GM21723 (cell line): ENCODE results near the gene CCDC40.
"Not testable (repeated sequence)": the region's sequence is repeated elsewhere in the genome, so short reads cannot be mapped to it uniquely, and the experiment has no call there.

Source experiments
- ATAC-seq: cut with Tn5 transposase; IDR thresholded peaks from one replicate; pipeline ENCODE4 v1.9.1; 2021; ENCODE audit warnings: mild to moderate bottlenecking, moderate library complexity; ENCODE audit not compliant: unreplicated experiment

Gene CCDC40

DNA sequence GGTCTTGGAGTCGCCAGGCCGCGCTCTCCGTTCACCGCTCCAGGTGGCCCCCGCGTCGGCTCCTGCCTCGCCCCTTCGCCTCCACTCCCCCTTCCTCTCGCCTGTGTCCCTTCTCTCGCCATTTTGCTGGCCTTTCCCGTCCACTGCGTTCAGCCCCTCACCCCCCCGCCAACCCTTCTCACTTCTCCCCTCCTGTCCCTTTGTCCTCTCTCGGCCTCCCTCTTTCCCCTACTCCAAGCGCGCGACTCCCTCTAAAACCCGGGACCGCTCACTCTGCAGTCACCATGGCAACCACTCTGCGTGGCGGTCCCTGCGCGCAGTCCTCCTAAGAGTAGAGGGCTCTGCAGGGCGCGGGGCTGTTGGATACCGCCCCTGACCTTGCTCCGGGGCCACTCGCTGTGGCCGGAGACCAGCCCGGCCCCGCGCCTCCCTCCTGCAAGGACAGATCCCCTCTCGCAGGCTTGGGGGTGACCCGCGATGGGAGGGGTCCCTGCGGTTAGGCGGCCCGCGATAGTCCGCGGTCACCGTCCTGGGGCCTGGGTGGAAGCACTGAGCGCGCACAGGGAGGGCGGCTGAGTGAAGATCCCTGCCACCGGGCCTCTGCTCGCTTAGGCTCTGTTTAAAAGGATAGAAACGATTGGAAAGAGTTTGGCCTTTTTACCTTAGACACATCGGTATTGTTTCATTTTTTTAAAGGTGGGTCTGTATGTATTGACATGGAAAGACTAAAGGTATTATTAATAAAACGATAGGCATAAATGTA lies 454 bp downstream of the CCDC40 start:
- ATAC-seq, result no peak

DNA sequence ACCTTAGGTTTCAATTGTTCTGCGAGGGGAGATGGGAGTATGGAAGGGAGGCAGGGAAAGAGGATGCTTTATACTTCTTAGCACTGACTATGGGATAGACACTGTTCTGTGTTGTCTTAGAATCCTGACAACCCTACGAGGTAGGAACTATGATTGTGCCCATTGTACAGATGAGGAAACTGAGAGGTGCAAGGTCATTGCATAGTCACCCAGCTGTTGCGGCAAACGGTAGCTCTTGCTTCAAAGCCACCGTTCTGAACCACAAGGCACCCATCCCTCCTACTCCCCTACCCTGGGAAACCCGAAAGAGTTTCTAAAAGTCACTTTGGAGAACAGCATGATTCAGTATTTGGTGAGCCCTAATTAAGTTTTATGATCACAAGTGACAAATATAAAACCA lies 7.5 kb downstream of the CCDC40 start:
- ATAC-seq, result no peak

DNA sequence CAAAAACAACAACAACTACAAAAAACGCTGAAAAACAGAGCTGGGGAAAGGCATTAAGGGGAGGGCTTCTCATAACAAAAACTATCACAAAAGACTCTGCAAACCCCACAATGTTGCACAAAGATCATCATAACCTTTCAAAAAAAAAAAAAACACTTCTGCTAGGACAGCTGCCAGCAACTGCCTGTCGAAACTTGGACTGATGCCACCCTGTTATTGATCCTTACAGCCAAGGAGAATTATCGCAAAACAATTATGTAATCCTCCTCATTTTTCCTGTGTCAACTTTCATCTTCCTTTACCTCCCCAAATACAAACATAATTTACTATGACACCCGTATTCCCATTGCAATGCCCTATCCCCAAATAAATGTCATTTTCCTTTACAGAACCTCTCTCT lies 9.3 kb downstream of the CCDC40 start:
- ATAC-seq, result no peak

DNA sequence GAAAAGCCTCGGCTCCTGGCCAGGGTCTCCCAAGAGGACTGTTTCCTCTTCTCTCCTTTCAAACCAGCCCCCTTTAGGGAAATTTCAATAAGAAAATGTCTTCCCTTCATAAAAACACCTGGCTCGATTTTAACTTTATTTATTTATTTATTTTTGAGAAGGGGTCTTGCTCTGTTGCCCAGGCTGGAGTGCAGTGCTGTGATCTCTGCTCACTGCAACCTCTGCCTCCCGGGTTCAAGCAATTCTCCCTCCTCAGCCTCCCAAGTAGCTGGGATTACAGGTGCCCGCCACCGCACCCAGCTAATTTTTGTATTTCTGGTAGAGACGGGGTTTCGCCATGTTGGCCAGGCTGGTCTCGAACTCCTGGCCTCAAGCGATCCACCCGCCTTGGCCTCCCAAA lies 10.3 kb downstream of the CCDC40 start:
- not testable (repeated sequence) for ATAC-seq

DNA sequence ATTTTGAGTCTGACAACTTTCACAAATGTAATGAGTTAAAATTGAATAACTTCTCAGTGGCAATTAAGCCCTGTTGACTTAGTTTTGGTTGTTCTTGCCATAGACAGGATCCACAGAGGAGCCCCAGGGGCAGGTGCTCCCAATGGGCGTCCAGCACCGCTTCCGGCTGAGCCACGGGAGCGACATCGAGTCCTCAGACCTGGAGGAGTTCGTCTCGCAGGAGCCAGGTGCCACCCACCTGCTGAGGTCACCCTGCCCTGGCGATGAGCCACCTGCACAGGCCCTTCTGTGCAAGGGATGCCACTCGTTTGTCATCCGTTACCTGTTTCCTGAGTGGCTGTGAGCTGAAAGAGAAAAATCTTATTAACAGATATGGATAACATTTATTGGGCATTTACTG lies 10.7 kb downstream of the CCDC40 start:
- ATAC-seq, result no peak

DNA sequence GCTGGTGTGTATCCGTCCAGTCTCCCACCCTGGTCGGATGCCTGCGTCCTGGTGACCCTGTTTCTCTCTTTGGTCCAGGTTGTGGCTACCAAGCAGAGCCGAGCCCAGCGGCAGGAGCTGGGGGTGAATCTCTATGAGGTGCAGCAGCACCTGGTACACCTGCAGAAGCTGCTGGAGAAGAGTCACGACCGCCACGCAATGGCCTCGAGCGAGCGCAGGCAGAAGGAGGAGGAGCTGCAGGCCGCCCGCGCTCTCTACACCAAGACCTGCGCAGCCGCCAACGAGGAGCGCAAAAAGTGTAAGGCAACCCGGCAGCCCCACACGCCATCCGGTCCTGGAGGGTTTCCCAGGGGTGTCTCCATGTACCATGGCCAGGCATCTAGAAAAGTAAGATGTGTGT lies 13.5 kb downstream of the CCDC40 start:
- ATAC-seq, result no peak

DNA sequence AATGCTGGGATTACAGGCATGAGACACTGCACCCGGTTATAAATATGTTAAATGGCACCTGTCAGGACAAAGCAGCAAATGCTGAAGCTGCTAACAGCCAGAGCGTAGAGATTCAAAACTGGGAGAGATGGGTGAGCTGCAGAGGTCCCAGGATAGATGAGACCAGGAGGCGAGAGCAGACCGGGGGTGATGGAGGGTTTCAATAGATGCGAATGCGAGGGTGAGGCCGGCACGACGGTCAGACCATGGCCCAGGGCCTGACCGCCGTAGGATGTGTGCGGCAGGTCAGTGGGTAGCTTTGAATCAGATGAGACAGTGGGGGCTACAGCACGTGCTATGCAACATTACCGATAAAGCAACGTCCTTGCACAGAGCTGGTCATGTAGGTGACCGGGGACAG lies 14.3 kb downstream of the CCDC40 start:
- ATAC-seq, result no peak

DNA sequence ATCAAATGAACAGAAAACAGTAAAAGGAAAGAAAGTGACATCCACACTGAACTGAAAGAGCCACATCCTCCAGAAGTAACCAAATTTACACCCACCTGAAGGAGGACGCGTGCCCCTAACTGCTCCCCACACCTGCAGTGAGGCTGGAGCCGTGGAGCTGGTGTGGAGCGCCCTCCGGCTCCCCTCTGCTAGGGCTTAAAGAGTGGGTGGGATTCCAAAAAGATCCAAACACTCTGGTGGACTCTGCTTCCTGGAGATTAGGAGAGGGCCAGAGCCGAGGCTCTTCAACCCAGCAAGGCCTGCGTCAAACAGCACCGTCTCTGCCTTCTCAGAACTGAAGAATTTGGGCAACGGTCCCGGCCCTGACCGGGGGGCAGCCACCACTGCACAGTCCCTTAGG lies 15.2 kb downstream of the CCDC40 start:
- no peak for ATAC-seq

DNA sequence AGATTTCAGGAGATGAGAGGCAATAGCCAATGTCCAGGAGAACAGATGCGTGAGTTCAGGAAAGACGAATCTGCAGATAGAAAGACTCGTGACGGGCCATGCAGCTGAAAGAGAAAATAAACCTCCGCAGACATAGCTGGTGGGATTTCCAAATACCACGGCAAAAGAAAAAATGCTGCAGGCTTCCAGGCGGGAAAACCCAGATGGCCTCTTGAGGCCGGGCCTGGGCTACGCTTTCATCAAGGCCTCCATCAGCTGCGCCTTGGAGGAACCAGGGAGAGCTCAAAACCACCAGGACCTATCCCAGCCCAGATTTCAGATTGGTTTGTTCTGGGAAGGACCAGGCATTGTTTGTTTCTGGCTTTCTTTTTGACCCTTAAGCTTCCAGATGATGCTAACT lies 16.7 kb downstream of the CCDC40 start:
- no peak for ATAC-seq

DNA sequence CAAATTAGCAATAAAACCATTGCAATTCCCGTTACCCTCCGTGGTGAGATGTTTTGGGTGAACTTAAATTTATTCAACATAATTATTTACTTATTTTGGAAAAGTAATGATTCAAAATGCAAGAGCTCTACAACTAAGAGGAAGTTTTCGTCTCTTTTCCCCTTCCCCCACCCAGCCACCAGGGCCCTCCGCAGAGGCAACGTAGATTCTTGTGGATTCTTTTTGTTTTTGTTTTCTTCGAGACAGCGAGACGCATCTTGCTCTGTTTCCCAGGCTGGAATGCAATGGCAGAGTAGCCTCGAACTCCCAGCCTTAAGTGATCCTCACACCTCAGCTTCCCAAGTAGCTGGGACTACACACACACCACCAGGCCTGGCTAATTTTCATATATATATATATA lies 19.2 kb downstream of the CCDC40 start:
- no peak for ATAC-seq

DNA sequence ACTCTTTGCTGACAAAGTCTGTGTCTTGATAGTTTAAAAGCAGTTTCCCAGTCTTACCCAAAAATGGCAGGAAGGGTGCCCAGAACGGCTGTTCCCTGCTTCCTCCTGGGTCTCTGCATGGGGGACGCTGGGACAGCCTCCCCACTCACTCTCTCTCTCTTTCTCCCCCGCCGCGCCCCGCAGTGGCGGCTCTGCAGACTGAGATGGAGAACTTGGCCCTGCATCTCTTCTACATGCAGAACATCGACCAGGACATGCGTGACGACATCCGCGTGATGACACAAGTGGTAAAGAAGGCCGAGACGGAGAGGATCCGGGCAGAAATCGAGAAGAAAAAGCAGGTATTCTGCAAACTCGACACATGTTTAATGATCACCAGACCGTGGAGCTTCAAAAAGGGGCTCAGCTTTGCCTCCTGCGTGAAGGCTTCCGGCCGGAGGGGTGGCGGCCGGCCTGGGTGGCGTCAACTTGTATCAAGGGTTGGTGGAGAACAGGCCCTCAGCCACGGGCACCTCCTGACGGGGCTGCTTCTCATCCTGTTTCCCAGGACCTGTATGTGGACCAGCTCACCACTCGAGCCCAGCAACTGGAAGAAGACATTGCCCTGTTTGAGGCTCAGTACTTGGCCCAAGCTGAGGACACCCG lies 22.0 kb downstream of the CCDC40 start:
- no peak for ATAC-seq

DNA sequence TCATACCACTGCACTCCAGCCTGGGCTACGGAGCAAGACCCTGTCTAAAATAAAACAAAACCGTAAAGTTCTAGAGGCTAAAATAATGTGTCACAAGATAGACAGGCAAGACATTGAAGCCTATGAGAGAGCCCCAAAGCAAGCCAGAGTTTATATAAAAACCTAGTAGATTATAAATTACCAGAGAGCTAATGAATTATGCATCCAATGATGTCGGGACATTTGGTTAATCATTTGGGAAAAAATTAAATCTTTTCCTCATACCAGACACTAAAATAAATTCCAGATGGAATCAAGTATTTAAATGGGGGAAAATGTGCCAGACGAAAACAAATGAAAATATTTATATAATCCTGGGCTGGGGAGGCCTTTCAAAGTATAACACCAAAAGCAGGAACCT lies 24.2 kb downstream of the CCDC40 start:
- no peak for ATAC-seq

DNA sequence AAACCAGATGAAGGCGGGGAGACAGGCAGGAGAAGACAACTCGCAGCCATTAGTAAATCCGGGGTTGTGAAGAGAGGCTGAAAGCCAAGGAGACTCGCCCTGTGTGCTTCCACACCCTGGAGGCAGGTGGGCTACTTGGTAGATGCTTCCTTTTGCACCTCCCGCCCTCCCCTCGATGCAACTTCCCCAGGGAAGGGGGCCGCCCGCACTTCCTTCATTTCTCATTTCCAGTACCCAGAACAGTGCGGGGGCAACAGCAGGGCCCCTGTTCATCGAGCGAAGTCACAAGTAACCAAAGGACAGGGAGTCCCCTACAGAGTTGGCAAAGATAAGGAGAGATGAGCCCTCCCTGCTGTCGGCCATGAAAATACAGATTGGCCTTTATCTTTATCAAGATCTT lies 25.0 kb downstream of the CCDC40 start:
- no peak for ATAC-seq

DNA sequence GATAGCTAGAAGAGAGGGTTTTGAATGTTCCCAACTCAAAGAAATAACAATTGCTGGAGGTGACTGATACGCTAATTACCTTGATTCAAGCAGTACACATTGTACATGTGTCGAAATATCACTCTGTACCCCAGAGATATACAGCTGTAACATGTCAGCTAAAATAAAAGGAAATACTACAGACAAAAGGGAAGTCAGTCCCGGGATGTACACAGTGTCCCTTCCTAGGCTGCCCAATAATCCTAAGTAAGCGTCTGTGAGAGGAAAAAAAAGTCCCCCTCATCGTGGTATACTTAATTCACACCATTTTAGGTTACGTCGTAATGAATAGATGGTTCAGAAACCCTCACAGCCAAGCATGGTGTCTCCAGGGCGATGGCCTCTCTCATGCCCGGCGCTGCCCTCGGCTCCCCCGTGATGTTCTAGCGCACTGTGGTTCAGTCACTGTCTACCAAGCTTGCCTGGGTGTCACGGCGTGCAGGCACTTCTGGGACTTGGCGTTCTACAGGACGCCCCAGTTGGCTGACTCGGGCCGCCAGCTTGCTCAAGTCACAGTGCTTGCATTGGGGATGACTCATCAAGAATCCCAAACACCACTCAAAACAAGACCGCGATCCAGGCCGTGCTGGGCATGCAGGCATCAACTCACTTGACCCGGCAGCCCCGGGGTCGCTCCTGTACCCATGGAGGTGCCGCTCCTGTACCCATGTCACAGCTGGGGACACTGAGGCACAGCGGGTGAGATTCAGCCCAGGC lies 27.6 kb downstream of the CCDC40 start:
- ATAC-seq, result no peak

DNA sequence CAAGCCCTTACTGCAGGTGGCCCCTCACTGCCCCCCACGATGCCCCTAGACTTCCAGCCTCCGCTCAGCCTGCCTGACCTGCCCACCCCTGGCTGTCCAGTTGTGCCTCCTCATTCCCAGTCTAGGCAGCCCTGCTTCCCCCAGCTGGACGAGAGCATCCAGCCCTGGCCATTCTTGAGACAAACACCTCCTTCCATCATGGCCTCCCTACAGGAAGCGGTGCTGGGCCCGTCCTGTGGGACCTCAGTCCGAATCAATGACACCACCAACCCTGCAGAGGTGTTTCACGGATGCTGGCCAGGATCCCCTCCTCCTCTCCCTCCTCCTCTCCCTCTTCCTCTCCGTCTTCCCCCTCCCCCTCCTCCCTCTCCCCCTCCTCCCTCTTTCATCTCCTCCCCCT lies 28.3 kb downstream of the CCDC40 start:
- ATAC-seq, result no peak

DNA sequence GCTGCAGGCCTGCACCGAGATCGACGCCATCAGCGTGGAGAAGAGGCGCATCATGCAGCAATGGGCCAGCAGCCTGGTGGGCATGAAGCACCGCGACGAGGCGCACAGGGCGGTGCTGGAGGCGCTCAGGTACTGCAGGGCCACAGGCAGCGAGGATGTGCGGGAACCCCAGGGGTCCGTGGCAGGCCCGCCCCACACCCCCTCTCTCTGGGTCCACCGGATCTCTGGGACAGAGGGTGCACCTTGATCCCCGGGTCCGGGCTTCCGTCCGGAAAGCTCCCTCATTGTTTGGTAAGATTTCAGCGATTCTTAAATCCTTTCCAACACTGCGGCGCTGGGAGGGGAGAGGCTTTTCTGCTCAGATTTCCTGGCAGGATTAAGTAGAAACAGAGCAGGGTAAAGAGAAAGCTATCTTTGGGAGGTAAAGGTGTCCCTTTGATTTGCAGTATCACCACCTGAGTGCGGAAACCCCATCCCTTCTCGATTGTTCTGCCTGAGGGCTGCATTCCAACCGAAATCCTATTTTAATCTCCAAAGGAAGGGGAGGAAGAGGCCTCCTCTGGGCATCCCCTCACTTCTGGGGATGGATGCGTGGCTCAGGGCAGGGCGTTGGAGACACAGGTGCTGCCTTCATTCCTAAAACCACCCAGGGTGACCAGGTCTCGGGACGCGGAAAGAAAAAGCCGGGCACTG lies 29.2 kb downstream of the CCDC40 start:
- ATAC-seq, result no peak

DNA sequence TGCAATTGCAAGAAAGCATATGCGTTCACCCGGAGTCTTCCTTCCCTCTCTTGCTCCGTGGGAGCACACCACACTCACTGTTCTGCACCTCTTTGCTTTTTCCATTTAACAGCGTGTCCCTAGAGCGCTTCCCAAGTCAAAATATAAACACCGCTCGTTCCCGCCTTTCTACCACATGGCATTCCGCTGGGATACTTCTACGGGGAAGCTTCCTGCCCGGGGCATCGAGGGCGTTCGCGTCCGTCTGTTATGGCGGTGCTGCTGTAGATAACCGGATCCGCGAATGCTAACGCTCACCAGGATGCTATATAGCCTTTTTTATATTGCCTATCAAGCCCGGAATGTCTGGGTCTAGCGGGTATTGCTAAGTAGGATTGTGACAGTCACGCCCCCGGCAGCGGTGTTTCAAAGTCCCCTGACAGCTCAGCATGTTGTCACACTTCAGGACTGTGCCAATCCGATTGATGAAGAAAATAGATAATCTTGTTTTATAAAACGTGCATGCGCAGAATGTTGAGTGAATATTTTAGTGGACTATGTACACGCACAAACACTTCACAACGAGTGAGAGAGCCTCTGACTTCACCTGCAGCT lies 31.0 kb downstream of the CCDC40 start:
- no peak for ATAC-seq

DNA sequence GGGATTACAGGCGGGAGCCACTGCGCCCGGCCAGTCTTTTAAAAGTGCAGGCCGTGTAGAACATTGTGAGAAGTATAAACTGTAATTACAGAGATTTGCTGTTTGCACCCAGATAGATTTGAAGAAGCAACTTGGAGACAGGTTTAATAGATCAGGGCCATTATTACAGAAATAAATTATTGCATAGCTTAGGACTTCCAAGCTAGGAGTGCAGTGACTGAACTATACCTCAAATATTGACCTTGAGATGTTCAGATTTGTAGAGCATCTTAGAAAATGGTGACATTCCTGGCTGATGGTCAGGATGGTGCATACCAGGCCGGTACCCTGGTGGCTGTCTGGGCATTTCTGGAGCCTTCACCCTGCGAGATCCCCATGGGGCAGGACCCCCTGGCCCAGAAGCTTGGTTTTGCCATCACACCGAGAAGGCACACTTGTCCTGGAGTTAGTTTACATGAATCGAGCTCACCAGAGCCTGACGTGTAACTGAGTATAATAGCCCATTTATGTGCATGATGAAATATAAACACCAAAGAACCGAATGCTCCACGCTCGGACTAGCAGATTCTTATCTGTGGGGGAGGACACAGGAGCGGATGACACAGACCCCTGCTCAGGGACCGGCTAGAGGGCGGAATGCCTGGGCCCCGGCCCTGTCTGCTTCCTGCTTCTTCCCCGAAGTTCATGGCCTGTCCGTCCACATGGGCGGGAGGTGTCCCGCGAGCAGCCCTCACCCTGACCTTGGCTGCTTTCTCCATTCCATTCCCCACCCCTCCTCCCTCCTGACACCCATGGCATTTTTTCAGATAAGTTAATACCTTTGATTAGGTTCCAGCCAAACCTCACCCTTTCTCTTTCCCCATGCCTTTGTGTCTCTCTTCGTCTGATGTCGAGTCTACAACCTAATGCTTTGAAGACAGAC lies 32.1 kb downstream of the CCDC40 start:
- ATAC-seq, result no peak

DNA sequence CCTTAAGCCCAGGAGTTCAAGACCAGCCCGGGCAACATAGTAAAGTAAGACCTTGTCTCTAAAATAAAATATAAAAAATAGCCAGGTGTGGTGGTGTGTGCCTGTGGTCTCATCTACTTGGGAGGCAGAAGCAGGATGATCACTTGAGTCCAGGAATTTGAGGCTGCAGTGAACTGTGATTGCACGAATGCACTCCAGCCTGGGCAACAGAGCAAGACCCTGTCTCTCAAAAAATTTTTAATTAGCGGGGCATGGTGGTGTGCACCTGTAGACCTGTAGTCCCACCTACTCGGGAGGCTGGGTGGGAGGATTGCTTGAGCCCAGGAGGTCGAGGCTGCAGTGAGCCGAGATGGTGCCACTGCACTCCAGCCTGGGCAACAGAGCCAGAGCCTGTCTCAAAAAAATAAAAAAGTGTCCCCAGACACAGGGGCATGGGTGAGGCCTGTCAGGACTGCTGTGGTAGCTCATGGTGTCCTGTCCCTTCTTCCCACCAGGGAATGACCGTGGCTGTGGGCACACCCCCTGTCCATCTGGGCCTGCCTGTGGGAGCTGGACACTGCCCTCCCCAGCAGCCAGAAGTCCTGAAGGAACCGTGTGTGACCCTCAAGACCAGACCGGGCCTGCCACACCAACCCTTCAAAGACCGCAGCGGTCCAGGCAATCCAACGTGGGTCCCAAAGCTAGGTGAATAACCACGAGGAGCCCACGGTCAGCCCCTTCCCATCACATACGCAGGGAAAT lies 34.1 kb downstream of the CCDC40 start:
- ATAC-seq, result no peak
